Natural killer cell (primary cell): ENCODE results near the gene SEL1L. TPM values are rescaled to one million over a fixed set of nuclear protein-coding genes. Genes with fewer than 3 reads are reported as not detected.

ENCODE experiments used
- ATAC-seq, 3 donors: fragments of 150-1000 bp in 2 of 3; fragments of 200-7000 bp in 1 of 3; cut with Tn5 transposase; 1 replicate in 1 of 3; 2 replicates in 2 of 3; pipeline ENCODE4 v1.10.0; 2021; ENCODE audit warnings: mild to moderate bottlenecking in 2 of 3, moderate library complexity in 2 of 3
- DNase-seq, 2 donors: peaks; one replicate each; pipeline versions ENCODE4 v3.0.0 to v3.0.0-alpha.2; 2013 to 2021; ENCODE audit warnings: mixed read lengths in 1 of 2
- H3K27ac ChIP-seq: one replicate; pipeline ENCODE4 v1.5.1; 2013; ENCODE audit warnings: mild to moderate bottlenecking, low read length
- H3K27me3 ChIP-seq: one replicate; pipeline ENCODE4 v1.6.1; 2013; ENCODE audit warnings: low read length; ENCODE audit not compliant: control insufficient read depth, insufficient read depth
- H3K36me3 ChIP-seq: one replicate; pipeline ENCODE4 v1.6.1; 2013; ENCODE audit warnings: low read length; ENCODE audit not compliant: control insufficient read depth, insufficient read depth
- H3K4me1 ChIP-seq: one replicate; pipeline ENCODE4 v1.6.1; 2013; ENCODE audit warnings: low read length; ENCODE audit not compliant: control insufficient read depth, insufficient read depth
- H3K4me3 ChIP-seq: one replicate; pipeline ENCODE4 v1.5.1; 2013; ENCODE audit warnings: low read length
- H3K9me3 ChIP-seq: one replicate; pipeline ENCODE4 v1.6.1; 2013; ENCODE audit warnings: low read length; ENCODE audit not compliant: control insufficient read depth, insufficient read depth
- H3K27ac Mint-ChIP-seq, 2 donors: one replicate each; pipeline ENCODE4 v1.8.0; 2022; ENCODE audit warnings: mild to moderate bottlenecking in 2 of 2, mixed read lengths in 2 of 2, moderate library complexity in 1 of 2
- H3K27me3 Mint-ChIP-seq, 2 donors: one replicate each; pipeline ENCODE4 v1.8.0; 2022; ENCODE audit warnings: low read depth in 2 of 2, mixed read lengths in 2 of 2
- H3K36me3 Mint-ChIP-seq: one replicate; pipeline ENCODE4 v1.8.0; 2022; ENCODE audit warnings: mixed read lengths
- H3K4me1 Mint-ChIP-seq, 2 donors: one replicate each; pipeline ENCODE4 v1.8.0; 2022; ENCODE audit warnings: mixed read lengths in 2 of 2
- H3K4me3 Mint-ChIP-seq: one replicate; pipeline ENCODE4 v1.8.0; 2022; ENCODE audit warnings: mild to moderate bottlenecking, moderate library complexity, mixed read lengths
- H3K9me3 Mint-ChIP-seq, 2 donors: one replicate each; pipeline ENCODE4 v1.8.0; 2022; ENCODE audit warnings: mixed read lengths in 2 of 2
- WGBS: methylation state at CpG from one replicate; pipeline ENCODE4 v1.1.7; 2013; ENCODE audit warnings: missing lambda C conversion rate; ENCODE audit not compliant: insufficient coverage; 5-methylcytosine and 5-hydroxymethylcytosine counted together
- intact Hi-C: fragments of 100-400 bp; cut with micrococcal nuclease; formaldehyde crosslinking; loops from one replicate; pipeline ENCODE4 v1.14.2; 2022
- total RNA-seq, 4 donors: library from RNA; stranded (reverse); fragments of 120-200 nt in 1 of 4; gene quantifications; one replicate each; pipeline versions ENCODE4 v1.2.3 to v1.2.4, GENCODE V29; 2013 to 2022
- TF ChIP-seq, protein P1 (sequence below): fragments of 200-600 bp; IDR thresholded peaks from one replicate; pipeline ENCODE4 v1.8.0; 2022; ENCODE audit warnings: antibody characterized with exemption

The SEL1L gene
- total RNA-seq, 3 donors from 2014 or later (not counting 1 experiment from before 2014, with no cell fraction given), result 55.0 to 93.0 (median 77.0) TPM

DNA sequence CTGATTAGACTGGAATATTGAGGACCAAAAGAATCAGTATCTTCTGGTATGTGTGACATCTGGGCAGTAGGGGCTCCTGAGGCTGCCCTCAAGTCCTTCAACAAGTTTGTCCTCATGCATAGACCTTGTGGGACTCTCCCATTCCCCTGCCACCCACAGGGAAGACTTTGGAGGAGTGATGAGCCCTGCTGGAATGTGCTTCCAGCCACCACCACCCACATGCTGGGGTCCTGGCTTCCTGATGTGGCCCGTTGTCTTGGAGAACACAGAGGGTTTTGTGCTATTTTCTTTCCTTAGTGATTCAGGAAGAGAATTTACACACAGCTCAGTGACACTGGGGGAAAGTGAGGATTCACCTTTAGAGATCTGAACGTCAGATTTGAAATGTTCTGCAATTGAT is 29.2 kb upstream of the SEL1L start:
- Histone ChIP-seq H3K4me1 (no peaks in the 10 kb centered on the region), H3K4me3 (no peak overlapping the region), H3K27me3 (no peaks in the 10 kb centered on the region), H3K36me3 (no peaks in the 10 kb centered on the region), H3K27ac (no peak overlapping the region), H3K9me3 (peaks cover 4% of the 10 kb centered on the region)
- DNase-seq, result no peak
- Mint-ChIP-seq H3K4me3 (no peak overlapping the region), H3K4me1 (no peaks in the 10 kb centered on the region), H3K36me3 (no peaks in the 10 kb centered on the region), H3K9me3 (no peaks in the 10 kb centered on the region), H3K27me3 (peaks cover 8% of the 10 kb centered on the region in 2 donors), H3K27ac (no peak overlapping the region)
- WGBS, result 92% methylated on average over 2 of the region's 2 CpGs
- intact Hi-C loops, result no loop called here
- no peak for ATAC-seq
- TF ChIP-seq, protein P1, sequence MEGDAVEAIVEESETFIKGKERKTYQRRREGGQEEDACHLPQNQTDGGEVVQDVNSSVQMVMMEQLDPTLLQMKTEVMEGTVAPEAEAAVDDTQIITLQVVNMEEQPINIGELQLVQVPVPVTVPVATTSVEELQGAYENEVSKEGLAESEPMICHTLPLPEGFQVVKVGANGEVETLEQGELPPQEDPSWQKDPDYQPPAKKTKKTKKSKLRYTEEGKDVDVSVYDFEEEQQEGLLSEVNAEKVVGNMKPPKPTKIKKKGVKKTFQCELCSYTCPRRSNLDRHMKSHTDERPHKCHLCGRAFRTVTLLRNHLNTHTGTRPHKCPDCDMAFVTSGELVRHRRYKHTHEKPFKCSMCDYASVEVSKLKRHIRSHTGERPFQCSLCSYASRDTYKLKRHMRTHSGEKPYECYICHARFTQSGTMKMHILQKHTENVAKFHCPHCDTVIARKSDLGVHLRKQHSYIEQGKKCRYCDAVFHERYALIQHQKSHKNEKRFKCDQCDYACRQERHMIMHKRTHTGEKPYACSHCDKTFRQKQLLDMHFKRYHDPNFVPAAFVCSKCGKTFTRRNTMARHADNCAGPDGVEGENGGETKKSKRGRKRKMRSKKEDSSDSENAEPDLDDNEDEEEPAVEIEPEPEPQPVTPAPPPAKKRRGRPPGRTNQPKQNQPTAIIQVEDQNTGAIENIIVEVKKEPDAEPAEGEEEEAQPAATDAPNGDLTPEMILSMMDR, result no peak

DNA sequence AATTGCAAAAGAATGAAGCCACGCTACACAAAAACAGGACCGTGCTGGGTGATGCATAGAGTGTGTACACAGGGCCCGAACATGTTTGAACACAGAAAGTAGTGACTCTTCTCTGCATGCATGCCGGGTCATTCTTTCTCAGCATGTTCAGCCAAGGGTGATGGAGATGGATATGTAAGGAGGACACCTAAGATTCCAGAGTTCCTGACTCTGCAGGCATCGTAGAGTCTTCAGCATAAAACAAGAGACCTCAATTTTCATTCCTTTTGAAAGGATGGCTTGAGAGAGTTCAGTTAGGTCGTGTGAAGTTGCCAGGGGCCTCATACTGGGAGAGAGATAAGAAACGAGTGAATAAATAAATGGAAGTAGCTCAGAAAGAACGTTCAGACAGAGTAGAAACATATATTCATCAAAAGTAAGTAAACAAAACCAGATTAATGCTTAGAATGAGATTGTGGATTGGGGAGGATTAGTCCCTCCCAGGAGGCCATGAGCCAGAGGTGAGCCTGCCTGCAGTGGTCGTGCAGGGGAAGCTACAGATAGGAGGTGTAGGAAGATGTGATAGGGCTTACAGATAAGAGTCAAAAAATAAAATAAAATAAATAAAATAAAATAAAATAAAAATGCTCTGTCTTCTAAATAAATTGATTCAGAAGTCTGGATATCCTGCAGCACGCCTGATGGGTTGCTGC is 27.6 kb upstream of the SEL1L start:
- no peak for ATAC-seq
- Histone ChIP-seq H3K9me3 (peaks cover 4% of the 10 kb centered on the region), H3K27ac (no peak overlapping the region), H3K27me3 (no peaks in the 10 kb centered on the region), H3K36me3 (no peaks in the 10 kb centered on the region), H3K4me3 (no peak overlapping the region), H3K4me1 (no peaks in the 10 kb centered on the region)
- H3K27ac Mint-ChIP-seq, result no peak overlapping the region
- intact Hi-C loops, result no loop called here
- no peak overlapping the region for H3K4me3 Mint-ChIP-seq
- peaks cover 0 to 8% of the 10 kb centered on the region in 2 donors for H3K27me3 Mint-ChIP-seq
- DNase-seq, result no peak
- WGBS, result 81% methylated on average over 9 of the region's 10 CpGs
- H3K4me1 Mint-ChIP-seq, result no peaks in the 10 kb centered on the region
- no peaks in the 10 kb centered on the region for H3K9me3 Mint-ChIP-seq
- no peaks in the 10 kb centered on the region for H3K36me3 Mint-ChIP-seq
- TF ChIP-seq, protein P1, result no peak

DNA sequence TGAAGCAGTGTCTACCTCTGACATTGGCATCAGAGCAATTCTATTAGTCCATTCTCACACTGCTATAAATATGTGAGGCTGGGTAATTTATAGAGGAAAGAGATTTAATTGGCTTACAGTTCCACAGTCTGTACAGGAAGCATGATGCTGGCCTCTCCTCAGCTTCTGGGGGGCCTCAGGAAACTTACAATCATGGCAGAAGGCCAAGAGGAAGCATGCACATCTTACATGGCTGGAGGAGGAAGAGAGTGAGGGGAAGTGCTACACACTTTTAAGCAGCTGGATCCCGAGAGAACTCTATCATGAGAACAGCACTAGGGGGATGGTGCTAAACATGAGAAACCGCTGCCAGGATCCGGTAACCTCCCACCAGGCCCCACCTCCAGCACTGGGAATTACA is 25.7 kb upstream of the SEL1L start:
- no peak overlapping the region for H3K27ac Mint-ChIP-seq
- Histone ChIP-seq H3K27ac (no peak overlapping the region), H3K4me3 (no peak overlapping the region), H3K36me3 (no peaks in the 10 kb centered on the region), H3K27me3 (no peaks in the 10 kb centered on the region), H3K9me3 (peaks cover 4% of the 10 kb centered on the region), H3K4me1 (no peaks in the 10 kb centered on the region)
- intact Hi-C loops, result no loop called here
- DNase-seq, result no peak
- H3K27me3 Mint-ChIP-seq, result peaks cover 0 to 8% of the 10 kb centered on the region in 2 donors
- no peaks in the 10 kb centered on the region for H3K4me1 Mint-ChIP-seq
- TF ChIP-seq, protein P1, result no peak
- no peaks in the 10 kb centered on the region for H3K36me3 Mint-ChIP-seq
- H3K4me3 Mint-ChIP-seq, result no peak overlapping the region
- 54% methylated on average over 3 of the region's 3 CpGs for WGBS
- ATAC-seq, result no peak
- H3K9me3 Mint-ChIP-seq, result no peaks in the 10 kb centered on the region

GRCh38 chr14:81557146-81557545 is 23.5 kb upstream of the SEL1L start:
- DNase-seq, result no peak
- ATAC-seq, result no peak
- no peak overlapping the region for H3K27ac Mint-ChIP-seq
- H3K9me3 Mint-ChIP-seq, result no peaks in the 10 kb centered on the region
- no peaks in the 10 kb centered on the region for H3K27me3 ChIP-seq
- no peaks in the 10 kb centered on the region for H3K36me3 ChIP-seq
- 100% methylated on average over 1 of the region's 1 CpG for WGBS
- H3K9me3 ChIP-seq, result peaks cover 4% of the 10 kb centered on the region
- peaks cover 1 to 5% of the 10 kb centered on the region in 2 donors for H3K27me3 Mint-ChIP-seq
- H3K36me3 Mint-ChIP-seq, result no peaks in the 10 kb centered on the region
- H3K27ac ChIP-seq, result no peak overlapping the region
- H3K4me1 ChIP-seq, result no peaks in the 10 kb centered on the region
- no peak overlapping the region for H3K4me3 ChIP-seq
- intact Hi-C loops, result no loop called here
- no peak overlapping the region for H3K4me3 Mint-ChIP-seq
- H3K4me1 Mint-ChIP-seq, result no peaks in the 10 kb centered on the region
- TF ChIP-seq, protein P1, result no peak
